OCI-LY3 (cell line): ENCODE measurements around the gene WNT11.

Experiments
- EZH2phosphoT487 ChIP-seq: fragments of 200-600 bp; shearing (Covaris generic); IDR thresholded peaks from 2 replicates; pipeline ENCODE4 v1.6.1; 2018; ENCODE audit warnings: antibody characterized with exemption, mixed run types, low read depth
- TF ChIP-seq, protein P1 (sequence below): fragments of 200-600, 300-600 bp; sonication (generic); IDR thresholded peaks from 2 replicates; pipeline ENCODE4 v1.5.1; 2014; ENCODE audit warnings: antibody characterized with exemption, low read length, low read depth

DNA sequence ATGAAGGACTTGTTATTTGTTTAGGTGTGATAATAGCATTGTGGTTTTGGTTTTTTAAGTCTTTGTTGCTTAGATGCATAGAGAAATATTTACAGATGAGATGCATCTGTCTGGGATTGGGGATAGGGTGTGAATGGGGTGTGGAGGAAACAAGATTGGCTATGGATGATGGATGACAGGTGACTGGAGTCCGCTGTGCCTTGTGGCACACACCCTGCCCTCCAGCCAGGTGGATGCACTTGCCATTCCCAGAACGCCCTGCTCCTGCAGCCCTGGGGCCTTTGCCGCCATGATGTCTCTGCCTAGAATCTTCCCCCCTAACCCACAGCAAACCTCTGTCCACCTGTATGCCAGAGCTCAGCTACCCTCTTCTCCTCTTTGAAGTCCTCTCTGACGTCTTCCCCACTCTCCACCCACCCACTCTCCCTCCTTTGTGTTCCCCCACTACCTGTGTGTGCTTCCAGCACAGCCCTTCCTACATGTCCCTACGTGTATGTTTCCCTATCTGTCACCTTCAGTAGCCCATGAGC is 54.7 kb downstream of the WNT11 start:
- TF ChIP-seq, protein P1, sequence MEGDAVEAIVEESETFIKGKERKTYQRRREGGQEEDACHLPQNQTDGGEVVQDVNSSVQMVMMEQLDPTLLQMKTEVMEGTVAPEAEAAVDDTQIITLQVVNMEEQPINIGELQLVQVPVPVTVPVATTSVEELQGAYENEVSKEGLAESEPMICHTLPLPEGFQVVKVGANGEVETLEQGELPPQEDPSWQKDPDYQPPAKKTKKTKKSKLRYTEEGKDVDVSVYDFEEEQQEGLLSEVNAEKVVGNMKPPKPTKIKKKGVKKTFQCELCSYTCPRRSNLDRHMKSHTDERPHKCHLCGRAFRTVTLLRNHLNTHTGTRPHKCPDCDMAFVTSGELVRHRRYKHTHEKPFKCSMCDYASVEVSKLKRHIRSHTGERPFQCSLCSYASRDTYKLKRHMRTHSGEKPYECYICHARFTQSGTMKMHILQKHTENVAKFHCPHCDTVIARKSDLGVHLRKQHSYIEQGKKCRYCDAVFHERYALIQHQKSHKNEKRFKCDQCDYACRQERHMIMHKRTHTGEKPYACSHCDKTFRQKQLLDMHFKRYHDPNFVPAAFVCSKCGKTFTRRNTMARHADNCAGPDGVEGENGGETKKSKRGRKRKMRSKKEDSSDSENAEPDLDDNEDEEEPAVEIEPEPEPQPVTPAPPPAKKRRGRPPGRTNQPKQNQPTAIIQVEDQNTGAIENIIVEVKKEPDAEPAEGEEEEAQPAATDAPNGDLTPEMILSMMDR: no peak
- TF ChIP-seq EZH2phosphoT487: no peak
